Uterus (tissue), 4 donors: ENCODE results near the gene OBP2B. TPM values are rescaled to one million over a fixed set of nuclear protein-coding genes. Genes with fewer than 3 reads are reported as not detected.
"Not testable (repeated sequence)": the region's sequence is repeated elsewhere in the genome, so short reads cannot be mapped to it uniquely, and the experiment has no call there.

Source experiments
- DNase-seq, 2 donors: peaks; one replicate each; pipeline ENCODE4 v3.0.0-alpha.2; 2019 to 2020
- H3K27ac ChIP-seq, 2 donors: fragments of 200-600 bp; sonication (generic); 1 replicate in 1 of 2; 2 replicates in 1 of 2; pipeline ENCODE4 v1.5.1; 2016 to 2018
- H3K27me3 ChIP-seq, 2 donors: fragments of 200-600 bp; sonication (generic); one replicate each; pipeline ENCODE4 v1.5.1; 2018 to 2019; ENCODE audit warnings: control low read depth in 1 of 2
- H3K36me3 ChIP-seq, 2 donors: fragments of 200-600 bp; sonication (generic); one replicate each; pipeline ENCODE4 v1.5.1; 2019; ENCODE audit warnings: control low read depth in 1 of 2
- H3K4me1 ChIP-seq, 2 donors: fragments of 200-600 bp; sonication (generic); one replicate each; pipeline ENCODE4 v1.5.1; 2018 to 2019; ENCODE audit warnings: control low read depth in 1 of 2
- H3K4me3 ChIP-seq, 2 donors: fragments of 200-600 bp; sonication (generic); 1 replicate in 1 of 2; 2 replicates in 1 of 2; pipeline ENCODE4 v1.5.1; 2018 to 2019; ENCODE audit warnings: mild to moderate bottlenecking in 1 of 2
- H3K9me3 ChIP-seq, 2 donors: fragments of 200-600 bp; sonication (generic); one replicate each; pipeline ENCODE4 v1.5.1; 2019; ENCODE audit warnings: control low read depth in 1 of 2
- POLR2A ChIP-seq, 2 donors: fragments of 450-650 bp; IDR thresholded peaks; one replicate each; pipeline ENCODE4 v1.6.1; 2016; ENCODE audit warnings: antibody characterized with exemption in 2 of 2, mild to moderate bottlenecking in 1 of 2, moderate library complexity in 1 of 2
- intact Hi-C: fragments of 100-400 bp; cut with DNase I; formaldehyde crosslinking; loops from one replicate; pipeline ENCODE4 v1.15.1; 2023; ENCODE audit warnings: low total_unique reads
- total RNA-seq, 4 donors: library from RNA; depleted of rRNA in 3 of 4; stranded (reverse); fragments of >200 nt in 3 of 4; gene quantifications; one replicate each; pipeline versions ENCODE4 v1.1.0 to v1.2.4, GENCODE V29; 2014 to 2023
- TF ChIP-seq, protein P1 (sequence below), 4 experiments: fragments of 200-600 bp in 2 of 4; fragments of 450-650 bp in 2 of 4; sonication (generic) in 2 of 4; IDR thresholded peaks; one replicate each; pipeline ENCODE4 v1.5.1; 2016 to 2019; ENCODE audit warnings: antibody characterized with exemption in 4 of 4, mild to moderate bottlenecking in 2 of 4, moderate library complexity in 1 of 4
- donor health status: DM: yes; HTN: yes; CAD: no.

The OBP2B gene
- total RNA-seq, 4 donors from 2014 or later: not detected

DNA sequence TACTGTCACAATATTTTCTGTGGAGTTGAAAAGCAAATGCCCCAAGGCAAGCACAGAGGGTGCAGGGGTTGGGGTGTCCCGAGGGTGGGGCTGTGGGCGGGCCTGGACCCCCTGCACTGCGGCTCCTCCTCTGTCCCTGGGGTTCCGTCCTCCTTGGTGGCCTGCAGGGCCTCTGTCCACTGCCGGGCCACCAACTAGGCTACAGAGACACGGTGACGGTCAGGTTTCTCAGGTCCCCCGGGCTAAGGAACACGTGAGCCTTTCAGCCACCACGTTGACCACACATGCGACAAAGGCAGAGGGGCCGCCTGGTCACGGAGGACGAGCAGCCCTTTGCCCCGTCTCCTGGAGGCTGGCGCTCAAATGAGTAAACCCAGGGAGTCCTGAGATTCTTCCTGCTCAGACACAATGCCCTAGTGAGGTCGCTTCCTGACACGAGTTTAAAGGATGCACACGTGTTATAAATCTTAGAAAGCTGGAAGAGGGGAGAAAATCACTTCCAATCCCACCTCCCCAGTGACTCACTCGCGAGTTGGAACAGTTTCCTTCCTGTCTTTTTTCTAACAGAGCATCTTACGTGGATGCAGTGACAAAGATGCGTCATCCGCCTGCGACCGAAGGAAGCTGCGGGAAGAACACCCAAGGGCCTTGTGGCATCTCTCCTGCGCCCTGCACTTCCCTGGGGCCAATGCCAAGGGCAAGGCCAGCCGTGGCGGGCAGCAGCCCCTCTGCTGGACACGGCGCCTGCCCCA, 24.8 kb upstream of the OBP2B start:
- no peaks in the 10 kb centered on the region for H3K9me3 ChIP-seq
- no peak for DNase-seq
- H3K27me3 ChIP-seq: no peaks in the 10 kb centered on the region
- TF ChIP-seq, protein P1, sequence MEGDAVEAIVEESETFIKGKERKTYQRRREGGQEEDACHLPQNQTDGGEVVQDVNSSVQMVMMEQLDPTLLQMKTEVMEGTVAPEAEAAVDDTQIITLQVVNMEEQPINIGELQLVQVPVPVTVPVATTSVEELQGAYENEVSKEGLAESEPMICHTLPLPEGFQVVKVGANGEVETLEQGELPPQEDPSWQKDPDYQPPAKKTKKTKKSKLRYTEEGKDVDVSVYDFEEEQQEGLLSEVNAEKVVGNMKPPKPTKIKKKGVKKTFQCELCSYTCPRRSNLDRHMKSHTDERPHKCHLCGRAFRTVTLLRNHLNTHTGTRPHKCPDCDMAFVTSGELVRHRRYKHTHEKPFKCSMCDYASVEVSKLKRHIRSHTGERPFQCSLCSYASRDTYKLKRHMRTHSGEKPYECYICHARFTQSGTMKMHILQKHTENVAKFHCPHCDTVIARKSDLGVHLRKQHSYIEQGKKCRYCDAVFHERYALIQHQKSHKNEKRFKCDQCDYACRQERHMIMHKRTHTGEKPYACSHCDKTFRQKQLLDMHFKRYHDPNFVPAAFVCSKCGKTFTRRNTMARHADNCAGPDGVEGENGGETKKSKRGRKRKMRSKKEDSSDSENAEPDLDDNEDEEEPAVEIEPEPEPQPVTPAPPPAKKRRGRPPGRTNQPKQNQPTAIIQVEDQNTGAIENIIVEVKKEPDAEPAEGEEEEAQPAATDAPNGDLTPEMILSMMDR (IDR thresholded peaks at IDR 0.05): no peak
- no peak for TF ChIP-seq POLR2A (IDR thresholded peaks at IDR 0.05)
- peaks cover 0 to 6% of the 10 kb centered on the region in 2 donors for H3K4me1 ChIP-seq
- H3K27ac ChIP-seq: no peak overlapping the region
- no peaks in the 10 kb centered on the region for H3K36me3 ChIP-seq
- intact Hi-C loops: no loop called here
- H3K4me3 ChIP-seq: no peak overlapping the region

DNA sequence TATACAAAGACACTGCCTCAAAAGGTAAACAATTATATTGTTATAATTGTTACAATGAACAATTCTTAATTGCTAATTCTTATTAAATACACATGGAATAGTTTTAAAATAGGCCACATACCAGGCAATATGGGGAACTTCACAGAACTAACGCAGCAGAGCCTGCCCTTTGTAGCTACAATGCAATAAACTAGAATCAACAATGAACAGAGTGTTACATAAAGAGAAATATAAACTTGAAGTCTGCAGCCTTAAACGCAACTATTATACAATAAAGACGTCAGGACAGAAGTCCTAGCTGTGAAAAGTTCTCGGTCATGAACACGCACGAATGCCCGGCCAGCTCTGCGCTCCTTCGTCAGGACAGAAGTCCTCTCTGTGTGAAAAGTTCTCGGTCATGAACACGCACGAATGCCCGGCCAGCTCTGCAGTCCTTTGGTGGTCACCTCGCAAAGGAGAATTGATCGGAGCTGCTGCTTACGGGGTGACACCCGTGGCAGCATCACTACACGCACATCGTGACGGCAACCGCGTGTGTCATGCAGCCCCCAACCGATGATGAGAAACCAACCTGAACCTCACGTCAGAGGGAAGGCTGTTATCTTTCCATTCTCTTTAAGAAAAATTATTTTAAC, 23.0 kb upstream of the OBP2B start:
- H3K4me1 ChIP-seq, H3K4me3 ChIP-seq, H3K27me3 ChIP-seq, intact Hi-C loops, DNase-seq, H3K9me3 ChIP-seq, H3K36me3 ChIP-seq, H3K27ac ChIP-seq: not testable (repeated sequence)

DNA sequence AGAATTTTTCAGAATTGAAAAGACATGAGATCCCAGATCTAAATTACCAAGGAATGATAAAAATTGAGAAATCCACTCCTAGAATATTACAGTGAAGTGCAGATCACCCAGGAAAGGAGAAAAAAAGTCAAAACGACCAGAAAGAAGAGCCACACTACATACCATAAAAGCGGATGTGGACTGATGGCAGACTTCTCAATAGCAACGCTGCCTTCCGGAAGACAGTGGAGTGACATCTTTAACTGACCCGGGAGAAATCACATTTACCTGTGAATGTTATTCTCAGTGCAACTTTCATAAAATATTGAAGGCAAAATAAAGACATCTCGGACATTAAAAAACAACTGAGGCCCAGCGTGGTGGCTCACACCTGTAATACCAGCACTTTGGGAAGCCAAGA, 21.5 kb upstream of the OBP2B start:
- H3K4me1 ChIP-seq, H3K27ac ChIP-seq, DNase-seq, H3K9me3 ChIP-seq, H3K27me3 ChIP-seq, H3K4me3 ChIP-seq, H3K36me3 ChIP-seq, intact Hi-C loops: not testable (repeated sequence)

DNA sequence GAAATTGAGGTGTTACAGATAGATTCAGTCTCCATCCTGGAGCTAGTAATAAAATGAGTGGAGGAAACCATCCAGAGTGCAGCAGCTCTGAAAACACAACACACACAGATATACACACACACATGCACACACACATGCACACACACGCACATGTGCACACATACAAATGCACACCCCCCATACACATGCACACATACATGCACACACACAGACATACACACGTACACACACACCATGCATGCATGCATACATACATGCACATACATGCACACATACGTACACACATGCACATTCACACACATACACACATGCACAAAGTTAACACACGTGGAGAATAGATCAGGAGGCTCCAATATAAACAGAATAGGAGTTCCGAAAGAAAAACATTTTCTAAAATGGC, 21.0 kb upstream of the OBP2B start:
- no peak for DNase-seq

DNA sequence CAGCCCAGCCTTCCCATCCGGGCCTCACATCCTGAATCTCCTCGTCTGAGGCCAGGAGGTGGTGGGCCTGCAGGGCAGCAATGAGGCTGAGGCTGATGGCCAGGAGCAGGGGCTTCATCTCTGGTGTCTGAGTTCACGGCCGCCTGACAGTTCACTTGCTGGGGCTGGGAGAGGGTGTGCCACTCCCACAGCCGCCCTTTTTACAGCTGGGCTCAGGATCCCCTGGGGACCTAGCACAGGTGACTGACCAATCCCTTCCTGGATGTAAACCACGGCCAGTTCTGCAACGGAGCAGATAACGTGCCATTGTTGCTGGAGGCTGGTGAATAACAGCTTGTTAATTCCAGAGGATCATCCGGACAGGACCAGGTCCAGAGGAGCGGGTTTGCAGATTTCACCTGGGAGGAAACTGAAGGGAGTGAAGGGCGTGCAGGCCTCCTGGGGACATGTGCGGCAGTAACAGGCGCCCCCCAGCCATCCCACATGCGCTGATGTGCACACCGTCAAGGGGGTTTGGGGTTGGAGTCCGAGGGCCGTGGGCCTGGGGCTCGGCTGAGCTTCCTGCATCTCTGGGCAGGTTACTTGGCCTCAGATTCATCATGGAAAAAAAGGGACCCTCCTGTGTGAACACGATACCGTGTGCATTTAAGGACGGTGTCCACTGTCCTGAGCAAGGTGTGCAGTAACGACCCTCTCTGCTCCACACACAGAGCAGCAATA, 19.6 kb upstream of the OBP2B start:
- H3K27ac ChIP-seq, H3K4me1 ChIP-seq, H3K36me3 ChIP-seq, DNase-seq, H3K9me3 ChIP-seq, H3K4me3 ChIP-seq, intact Hi-C loops, H3K27me3 ChIP-seq: not testable (repeated sequence)

More for the DNA sequence above, 21.0 kb upstream of the OBP2B start:
- Histone ChIP-seq H3K4me1 (no peaks in the 10 kb centered on the region), H3K4me3 (no peak overlapping the region), H3K9me3 (no peaks in the 10 kb centered on the region), H3K36me3 (no peaks in the 10 kb centered on the region), H3K27ac (no peak overlapping the region), H3K27me3 (no peaks in the 10 kb centered on the region)
- intact Hi-C loops: no loop called here
- no peak for TF ChIP-seq POLR2A (IDR thresholded peaks at IDR 0.05)
- TF ChIP-seq, protein P1 (IDR thresholded peaks at IDR 0.05): no peak

DNA sequence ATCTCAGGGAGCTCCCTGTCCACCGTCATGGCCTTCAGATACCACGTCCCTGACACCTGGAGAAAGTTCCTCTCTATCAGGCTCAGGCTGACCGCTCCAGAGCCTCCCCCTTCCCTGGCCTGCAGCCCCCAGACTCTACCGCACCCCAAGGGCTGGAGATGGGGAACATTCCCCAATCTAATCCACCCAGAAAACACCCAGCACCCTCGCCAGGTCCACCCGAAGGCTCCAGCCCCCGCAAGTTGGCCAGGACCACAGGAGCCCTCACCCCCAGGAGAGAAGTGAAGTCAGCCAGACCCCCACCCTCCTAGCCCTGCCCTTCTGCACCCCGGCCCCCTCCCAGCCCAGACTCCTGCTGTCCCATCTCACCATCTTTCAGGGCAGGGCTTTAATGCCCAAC, 18.9 kb upstream of the OBP2B start:
- H3K27me3 ChIP-seq, H3K4me3 ChIP-seq, H3K4me1 ChIP-seq, DNase-seq, H3K9me3 ChIP-seq, H3K27ac ChIP-seq, H3K36me3 ChIP-seq, intact Hi-C loops: not testable (repeated sequence)

DNA sequence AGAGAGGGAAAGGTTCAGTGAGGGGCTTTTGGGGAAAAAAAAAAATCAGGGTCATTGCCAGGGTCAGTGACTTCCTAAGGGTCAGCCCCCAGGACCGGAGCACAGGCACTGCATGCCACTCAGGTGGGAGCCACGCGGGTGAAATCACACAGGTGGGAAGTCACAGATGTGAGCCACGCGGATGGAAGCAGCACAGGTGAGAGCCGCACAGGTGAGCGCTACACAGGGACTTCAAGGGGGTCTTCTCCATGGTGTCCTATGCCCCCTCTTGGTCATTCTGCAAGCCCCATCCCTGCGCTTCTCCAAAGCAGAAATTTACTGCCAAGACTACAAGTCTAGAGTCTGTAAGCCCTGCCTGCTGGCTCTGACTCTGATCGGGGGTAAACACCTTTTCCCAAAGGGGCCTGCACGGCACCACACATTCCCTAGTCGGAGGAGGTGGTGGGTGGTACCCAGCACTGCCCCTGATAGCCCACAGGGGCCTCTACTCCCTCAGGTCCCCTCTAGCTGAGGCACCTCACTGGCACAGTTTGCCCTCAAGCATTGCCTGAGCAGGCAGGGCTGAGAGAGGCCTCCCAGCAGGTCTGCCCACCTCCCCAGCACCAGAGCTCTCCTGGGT, 18.3 kb upstream of the OBP2B start:
- no peaks in the 10 kb centered on the region for H3K9me3 ChIP-seq
- H3K27me3 ChIP-seq: no peaks in the 10 kb centered on the region
- intact Hi-C loops: no loop called here
- no peak for DNase-seq
- TF ChIP-seq, protein P1 (IDR thresholded peaks at IDR 0.05): no peak
- TF ChIP-seq POLR2A (IDR thresholded peaks at IDR 0.05): no peak
- H3K4me3 ChIP-seq: no peak overlapping the region
- H3K36me3 ChIP-seq: no peaks in the 10 kb centered on the region
- H3K27ac ChIP-seq: no peak overlapping the region
- H3K4me1 ChIP-seq: no peaks in the 10 kb centered on the region
